ENCODE data around the gene A3GALT2.

DNA sequence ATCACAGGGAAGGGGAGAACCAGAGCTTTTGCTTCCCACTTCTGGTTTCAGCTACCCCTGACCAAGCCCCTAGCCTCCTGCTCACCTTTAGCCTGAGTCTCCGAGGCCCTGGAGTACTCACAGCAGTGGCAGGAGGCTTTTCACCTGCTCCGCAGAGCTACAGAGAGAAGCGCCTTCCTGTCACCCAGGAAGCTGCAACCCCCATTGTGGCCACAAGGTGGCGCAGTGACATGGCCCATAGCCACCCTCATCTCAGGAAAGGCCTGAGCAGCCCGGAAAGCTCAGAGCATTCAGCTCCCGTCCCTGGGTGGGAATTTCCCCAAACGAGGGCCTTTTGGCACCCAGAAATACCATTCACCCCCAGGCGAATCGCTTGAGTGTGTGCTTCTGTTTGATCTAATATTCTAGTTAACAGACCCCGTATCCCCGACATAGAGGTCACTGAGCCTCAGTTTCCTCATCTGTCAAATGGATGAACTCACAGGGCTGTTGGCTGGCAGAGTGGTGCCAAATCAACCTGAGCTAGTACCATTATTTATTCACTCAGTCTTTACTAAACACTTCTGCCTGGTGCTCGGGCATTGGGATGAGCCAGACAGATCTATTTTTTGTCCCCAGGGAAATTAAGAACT, 25.3 kb downstream of the A3GALT2 start:
- TF ChIP-seq SIN3A (IDR thresholded peaks at IDR 0.05; ENCODE audit: borderline replicate concordance, insufficient read depth, low read length) (no peak), TAF1 (IDR thresholded peaks at IDR 0.05; ENCODE audit: borderline replicate concordance, insufficient read depth, low read length) (no peak)
